NCI-H748 (cell line): ENCODE data around the gene MORF4L1.
"Not testable (repeated sequence)": the region's sequence is repeated elsewhere in the genome, so short reads cannot be mapped to it uniquely, and the experiment has no call there.

Experiments
- DNase-seq: peaks from one replicate; lab custom pipeline; 2025; ENCODE audit not compliant: unreplicated experiment; lab: John Stamatoyannopoulos, UW

The MORF4L1 gene

GRCh38 chr15:78872155-78872971 is at the start of gene MORF4L1:
TSS of gene MORF4L1 (plus strand) at chr15:78872890. CDS start at chr15:78873018, 128 bp downstream.
- peak; percentile 93 for DNase-seq

DNA sequence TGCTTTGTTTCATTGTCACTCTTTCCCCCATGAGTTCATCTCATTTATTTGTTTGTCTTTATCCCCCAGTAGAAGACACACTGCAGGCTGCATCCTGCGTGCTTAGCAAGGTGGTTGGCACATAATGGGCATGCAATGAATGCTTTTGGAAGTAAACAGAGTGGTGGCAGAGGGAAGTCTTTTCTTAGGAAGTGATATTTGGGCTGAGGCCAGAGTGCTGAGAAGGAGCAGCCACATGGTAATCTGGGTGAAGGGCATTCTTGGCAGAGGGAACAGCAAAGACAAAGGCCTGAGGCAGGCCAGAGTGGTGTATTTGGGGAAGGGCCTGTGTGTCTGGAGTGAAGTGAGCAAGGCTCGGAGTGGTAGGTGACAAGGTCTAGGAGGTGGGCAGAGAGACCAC is 43.8 kb upstream of the MORF4L1 start:
- no peak for DNase-seq

DNA sequence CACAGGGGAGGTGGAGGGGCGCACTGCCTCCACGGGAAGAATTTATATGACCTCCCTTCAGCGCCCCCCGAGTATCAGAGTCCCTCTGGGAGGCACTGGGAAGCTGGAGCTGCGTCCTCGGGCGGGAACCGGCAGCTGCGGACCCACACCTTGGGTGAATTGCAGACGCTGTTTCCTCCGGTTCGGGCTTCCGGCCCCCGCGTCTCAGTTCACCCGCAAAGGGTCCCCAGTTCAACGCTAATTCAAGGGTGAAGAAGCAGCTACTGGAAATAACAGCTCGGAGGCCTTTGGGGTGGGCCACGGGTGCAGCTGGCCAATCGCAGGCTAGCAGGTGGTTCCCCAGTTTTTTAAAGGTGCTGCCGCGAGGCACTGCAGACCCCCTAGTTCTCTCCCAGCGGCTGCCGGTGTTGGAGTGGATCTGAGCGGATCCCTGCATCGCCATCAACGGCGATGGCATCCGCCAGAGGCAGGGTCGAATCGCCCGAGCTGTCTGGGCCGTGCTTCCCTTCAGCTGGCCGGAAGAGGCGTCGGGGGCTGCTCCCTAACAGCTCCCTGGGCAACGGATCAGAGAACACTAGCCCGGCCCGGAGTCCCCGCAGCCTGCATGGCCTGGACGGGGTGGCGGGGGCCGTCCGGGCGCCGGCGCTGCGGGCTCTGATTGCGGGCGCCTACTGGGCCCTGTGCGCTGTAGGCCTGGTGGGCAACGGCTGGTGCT is 42.0 kb upstream of the MORF4L1 start:
- DNase-seq, result no peak

- DNase-seq, result no peak
Observed at GRCh38 chr15:78831229-78832207, 41.2 kb upstream of the MORF4L1 start.

- DNase-seq, result no peak
Observed at GRCh38 chr15:78836333-78836732, 36.4 kb upstream of the MORF4L1 start.

DNA sequence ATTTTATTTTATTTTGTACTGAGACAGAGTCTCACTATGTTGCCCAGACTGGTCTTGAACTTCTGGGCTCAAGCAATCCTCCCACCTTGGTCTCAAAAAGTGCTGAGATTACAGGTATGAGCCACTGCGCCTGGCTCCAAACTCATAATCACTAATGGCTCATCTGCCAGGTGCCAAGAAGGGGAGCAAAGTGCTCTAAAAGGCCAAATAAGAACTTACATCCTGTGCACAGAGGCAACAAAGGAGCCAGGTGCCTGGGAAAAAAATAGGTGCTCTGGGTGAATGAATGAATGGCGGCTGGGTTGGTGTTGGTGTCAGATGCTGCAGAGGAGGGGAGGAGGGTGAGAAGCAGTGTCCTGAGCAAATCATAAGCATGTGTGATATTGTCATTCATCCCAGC is 35.6 kb upstream of the MORF4L1 start:
- DNase-seq, result no peak

- DNase-seq, result no peak
Observed at GRCh38 chr15:78837543-78837942, 35.1 kb upstream of the MORF4L1 start.

GRCh38 chr15:78838489-78838888 is 34.2 kb upstream of the MORF4L1 start:
- no peak for DNase-seq

GRCh38 chr15:78839151-78839550 is 33.5 kb upstream of the MORF4L1 start:
- not testable (repeated sequence) for DNase-seq

DNA sequence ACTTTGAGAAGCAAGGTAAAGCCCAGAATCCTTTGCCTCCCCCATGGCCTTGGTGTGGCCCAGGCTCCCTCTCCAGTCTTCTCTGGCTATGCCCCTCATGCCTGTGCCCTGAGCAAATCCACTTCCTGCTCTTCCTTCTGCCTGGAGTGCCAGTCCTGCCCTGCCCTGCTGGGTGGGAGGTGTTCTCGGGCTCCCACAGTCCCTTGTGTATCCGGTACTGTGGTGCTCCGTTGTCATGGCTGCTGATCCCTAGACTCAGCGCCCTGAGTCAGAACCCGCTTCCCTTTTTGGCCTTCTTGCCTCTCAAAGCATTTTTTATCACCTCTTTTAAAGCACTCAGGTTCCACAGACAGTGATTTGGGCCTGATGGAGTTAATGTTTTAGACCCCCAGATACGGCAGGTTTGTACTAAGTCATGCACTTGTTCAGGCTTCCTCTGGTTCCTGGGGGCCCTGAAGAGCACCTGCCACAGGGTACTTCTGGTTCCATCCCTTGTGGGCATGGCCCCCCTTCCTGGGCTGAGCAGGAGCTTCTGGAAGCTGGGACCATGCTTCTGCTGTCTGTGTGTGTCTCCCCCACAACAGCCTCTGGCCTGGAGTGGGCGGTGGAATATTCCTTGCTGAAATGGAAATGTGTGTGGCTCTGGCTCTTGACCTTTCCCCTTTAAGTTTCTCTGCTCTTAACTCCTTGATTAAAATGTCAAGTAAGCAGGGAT is 31.9 kb upstream of the MORF4L1 start:
- DNase-seq, result no peak

- DNase-seq, result no peak
Observed at GRCh38 chr15:78841376-78841706, 31.3 kb upstream of the MORF4L1 start.

- no peak for DNase-seq
Observed at GRCh38 chr15:78841891-78842290, 30.8 kb upstream of the MORF4L1 start.

DNA sequence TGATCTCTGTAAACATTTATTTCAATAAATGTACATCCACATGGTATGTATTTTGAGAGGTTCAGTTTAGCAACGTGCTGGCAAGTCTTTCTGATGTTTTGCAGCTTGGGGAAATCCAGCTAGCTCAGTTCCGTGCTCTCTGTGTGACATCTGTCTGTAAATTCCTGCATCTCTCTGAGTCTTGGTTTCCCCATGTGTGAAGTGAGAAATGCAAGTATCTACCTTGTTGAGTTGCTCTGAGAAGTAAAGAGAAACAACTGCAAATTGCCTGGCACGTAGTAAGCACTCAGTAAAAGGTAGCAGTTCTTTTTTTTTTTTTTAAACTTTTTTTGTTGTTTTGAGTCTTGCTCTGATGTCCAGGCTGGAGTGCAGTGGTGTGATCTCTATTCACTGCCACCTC is 30.2 kb upstream of the MORF4L1 start:
- no peak for DNase-seq

DNA sequence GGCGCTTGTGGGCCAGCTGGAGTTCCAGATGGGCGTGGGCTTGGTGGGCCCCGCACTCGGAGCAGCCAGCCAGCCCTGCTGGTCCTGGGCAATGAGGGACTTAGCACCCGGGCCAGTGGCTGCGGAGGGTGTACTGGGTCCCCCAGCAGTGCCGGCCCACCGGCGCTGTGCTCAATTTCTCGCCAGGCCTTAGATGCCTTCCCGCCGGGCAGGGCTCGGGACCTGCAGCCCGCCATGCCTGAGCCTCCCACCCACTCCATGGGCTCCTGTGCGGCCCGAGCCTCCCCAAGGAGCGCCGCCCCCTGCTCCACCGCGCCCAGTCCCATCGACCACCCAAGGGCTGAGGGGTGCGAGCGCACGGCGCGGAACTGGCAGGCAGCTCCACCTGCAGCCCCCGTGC is 25.8 kb upstream of the MORF4L1 start:
- not testable (repeated sequence) for DNase-seq

- DNase-seq, result not testable (repeated sequence)
Observed at GRCh38 chr15:78847387-78847906, 25.2 kb upstream of the MORF4L1 start.

GRCh38 chr15:78850352-78850751 is 22.3 kb upstream of the MORF4L1 start:
- DNase-seq, result no peak

- DNase-seq, result no peak
Observed at GRCh38 chr15:78850941-78851755, 21.5 kb upstream of the MORF4L1 start.

- DNase-seq, result no peak
Observed at GRCh38 chr15:78853500-78853899, 19.2 kb upstream of the MORF4L1 start.

- no peak for DNase-seq
Observed at GRCh38 chr15:78854833-78855372, 17.8 kb upstream of the MORF4L1 start.
